Cerebellar nuclear complex (tissue), 1 donor: ENCODE results near the gene C4orf50.
"Not testable (repeated sequence)": the region's sequence is repeated elsewhere in the genome, so short reads cannot be mapped to it uniquely, and the experiment has no call there.

Source experiments
- DNase-seq, 2 experiments: peaks; one replicate each; lab custom pipeline; 2025; lab: John Stamatoyannopoulos, UW

Gene C4orf50

DNA sequence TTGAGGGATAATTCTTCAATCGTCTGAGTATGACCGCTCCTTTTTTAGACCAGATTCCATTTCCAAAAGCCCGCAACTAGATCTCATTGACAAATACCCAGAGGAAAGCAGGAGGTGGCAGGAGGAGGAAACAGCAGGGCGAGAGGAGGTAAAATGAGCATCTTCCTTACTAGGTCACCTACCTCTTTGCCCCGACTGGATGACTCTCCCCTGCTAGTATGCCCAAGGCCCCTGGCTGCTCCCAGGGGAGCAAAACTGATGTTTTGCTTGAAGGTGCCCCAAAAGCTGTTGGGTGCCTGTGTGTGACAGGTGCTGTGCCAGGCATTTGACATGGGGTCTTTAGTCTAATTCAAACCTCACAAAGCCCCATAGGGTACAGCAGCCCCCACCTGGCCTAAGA, 48.9 kb downstream of the C4orf50 start:
- DNase-seq = no peak

DNA sequence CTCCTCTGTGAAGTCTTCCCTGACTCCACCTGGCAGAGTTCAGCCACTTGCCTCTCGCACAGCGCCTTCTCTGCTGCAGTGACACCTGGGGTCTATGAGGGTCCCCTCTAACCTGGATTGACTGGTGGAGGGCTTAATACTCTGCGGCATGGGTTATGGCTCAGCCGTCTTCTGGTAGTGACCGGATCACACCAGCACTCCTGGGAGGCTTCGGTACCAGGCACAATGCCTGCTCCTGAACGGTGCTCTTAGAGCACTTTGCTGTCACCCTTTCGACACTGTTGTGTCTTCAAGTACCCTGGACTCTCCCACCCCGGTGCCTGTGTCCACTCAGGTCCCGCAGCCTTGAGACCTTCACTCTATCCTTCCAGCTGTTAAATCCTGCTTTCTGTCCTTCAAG, 50.0 kb downstream of the C4orf50 start:
- DNase-seq = no peak

DNA sequence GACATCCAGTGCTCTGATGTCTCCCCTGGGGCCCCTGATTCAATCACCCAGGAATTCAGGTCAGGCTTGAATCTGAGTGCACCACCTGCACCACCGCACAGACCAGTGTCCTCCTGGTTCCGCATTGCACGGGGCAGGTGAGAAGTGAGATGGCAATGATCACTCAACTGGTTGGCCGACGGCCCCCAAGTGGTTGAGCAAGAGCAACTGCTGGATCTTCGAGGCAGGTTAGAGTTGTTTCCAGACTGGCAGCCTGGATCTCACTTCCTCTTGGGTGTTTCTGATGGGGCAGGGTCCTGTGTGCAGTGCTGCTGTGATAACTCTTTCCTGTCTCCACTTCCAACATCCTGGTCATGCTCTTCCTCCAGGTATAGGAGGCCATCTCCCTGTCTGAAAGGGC, 50.4 kb downstream of the C4orf50 start:
- no peak for DNase-seq

DNA sequence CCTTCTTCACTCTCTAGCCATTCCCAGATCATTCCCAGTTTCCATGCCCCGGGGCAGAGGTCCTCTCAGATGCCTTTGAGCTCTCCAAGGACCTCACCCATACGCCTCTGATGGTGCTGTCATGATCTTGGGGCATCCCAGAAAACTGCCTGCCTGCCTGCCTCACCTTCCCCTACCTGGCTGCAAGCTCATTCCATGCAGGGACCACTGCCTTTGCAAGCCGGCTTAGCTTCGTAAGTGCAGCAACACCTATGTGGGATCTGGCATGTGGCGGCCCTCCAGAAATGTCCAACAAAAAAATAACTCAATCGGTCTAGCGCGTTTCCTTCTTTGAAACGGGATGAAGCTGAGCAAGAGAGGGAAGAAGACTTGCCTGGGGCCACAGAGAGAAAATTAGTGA, 53.0 kb downstream of the C4orf50 start:
- DNase-seq = no peak

DNA sequence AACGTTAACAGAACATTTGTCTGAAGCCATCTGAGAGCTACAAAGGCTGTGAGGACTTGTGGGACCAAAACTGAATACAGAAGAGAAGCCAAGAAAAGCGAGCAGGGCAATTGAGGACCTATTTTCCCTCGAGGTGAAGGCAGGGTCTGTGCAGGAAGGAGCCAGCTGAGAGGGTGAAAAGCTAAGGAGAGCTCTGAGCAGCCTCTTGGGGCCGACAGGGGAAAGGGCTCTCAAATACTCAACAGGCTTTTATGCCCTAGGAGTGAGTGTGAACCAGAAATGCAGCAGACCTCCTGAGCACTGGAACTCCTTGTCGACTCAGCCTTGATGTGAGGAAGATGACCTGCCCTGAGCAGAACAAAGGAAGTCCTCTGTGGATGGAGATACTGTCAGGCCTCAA, 54.2 kb downstream of the C4orf50 start:
- DNase-seq = no peak

DNA sequence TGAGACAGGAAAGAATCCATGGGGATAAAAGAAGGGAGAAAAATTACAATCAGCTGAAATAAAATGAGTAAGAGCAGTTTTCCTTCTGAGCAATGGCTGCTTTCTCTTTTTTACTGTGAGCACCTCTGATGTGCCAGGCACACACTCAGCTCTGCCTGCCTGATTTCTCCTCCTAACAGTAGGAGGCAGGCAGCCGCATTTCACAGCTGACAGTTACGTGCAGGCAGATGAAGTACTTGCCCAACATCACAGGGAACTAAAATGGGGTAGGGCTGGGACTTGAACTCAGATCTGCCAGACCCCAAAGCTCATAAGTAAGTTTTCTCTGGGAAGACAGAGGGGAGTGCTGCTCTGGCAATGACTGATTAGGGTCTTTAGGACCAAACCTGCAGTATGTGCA, 54.6 kb downstream of the C4orf50 start:
- no peak for DNase-seq

DNA sequence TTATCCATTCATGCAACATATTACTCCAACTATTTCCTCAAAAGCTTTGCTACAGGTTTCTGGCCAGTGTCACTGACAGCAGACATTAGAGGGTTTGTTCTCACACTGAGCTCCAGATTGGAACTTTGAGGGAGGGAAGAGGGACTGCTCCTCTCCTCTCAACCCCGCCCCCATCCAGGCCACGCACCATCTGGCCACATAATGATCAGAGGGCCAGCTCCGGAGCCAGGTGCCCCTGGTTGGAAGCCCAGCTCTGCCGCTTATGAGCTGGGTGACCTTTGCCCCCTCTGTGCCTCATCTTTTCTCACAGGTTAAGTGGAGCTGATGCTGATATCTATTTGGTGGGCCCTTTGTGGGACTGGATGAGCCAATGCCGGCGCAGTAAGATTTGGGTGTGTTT, 55.8 kb downstream of the C4orf50 start:
- no peak for DNase-seq

DNA sequence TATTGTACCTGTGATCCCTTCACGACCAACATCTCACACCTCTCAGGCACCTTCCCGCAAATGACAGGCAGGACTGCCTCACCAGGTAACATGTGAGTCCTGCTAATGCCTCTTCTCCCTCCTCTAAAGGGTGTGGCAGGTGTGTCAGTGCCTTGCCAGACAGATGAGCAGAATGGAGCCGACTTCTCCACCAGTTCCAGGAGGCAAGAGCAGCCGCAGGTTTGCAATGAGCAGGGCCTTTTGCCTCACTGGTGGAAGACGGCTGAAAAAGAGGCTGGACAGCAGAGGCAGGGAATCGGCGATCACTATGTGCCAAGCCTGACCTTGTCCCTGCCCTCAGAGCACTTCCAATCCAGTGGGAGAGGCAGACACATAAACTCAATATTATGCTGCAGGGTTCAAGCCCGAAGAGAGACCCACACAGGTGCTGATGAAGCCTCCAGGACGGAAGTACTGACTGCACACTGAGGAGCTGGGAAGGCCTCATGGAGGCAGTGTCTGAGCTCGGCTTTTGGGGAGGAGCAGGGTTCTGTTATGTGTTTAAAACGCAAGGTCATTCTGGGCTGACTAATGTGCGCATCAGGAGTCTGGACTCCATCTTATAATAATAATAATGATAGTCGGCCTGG, 57.9 kb downstream of the C4orf50 start:
- DNase-seq = no peak

DNA sequence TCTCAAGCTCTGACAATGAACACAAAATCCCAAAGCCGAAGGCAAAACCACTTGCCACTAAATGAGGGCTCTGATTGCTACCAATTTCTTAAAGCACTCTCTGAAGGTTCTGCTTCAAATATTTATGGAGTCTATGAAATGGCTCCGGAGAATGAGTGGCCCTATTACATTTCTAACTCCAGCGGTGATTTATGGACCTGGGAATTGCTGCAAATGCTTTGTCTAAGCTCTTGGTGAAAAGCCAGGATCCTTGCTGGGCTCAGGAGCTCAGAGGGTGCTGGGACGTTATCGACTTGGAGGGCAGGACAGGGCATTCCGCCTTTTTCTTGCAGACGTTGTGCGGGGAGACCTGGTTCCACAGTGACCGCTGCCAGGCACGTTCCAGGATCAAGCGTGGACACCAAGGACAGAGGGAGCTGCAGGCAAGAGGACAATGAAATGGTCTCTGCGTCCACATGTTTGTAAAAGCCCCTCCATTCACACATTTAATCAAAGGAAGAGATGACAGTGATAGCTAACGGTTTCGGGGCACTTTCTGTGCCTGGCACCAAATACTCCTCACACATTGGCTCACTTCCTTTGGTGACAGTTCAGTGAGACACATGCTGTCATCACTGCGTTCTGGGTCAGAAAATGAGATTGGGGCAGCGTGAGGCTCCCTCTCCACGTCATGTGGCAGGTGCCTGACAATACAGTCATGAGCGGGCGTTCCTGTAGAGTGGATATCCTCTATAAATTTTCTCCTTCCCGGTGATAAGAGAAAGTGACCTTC, 58.8 kb downstream of the C4orf50 start:
- DNase-seq = no peak

DNA sequence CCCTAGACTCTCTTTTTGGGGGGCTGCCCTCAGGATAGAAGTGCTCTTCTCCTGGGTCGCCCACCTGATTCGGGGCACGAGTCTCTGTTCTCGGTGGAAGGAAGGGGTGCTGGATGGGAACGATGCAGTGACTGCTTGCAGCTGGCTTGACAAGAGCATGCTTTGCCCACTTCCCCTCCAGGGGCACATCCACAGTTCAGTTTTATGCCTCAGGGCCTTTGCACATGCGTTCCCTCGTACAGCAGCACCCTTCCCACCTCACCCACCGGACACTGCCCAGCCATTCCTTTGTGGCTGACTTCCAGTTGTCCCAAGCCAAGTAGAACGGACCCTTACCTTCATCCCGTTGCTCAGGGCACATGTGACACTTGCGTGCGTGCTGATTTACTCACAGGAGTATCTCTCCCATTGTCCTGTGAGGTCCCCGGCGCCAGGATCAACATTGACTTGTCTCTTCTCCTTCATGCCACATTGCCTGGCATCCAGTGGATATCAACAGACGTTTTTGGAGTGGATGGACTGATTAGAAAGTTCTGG, 60.0 kb downstream of the C4orf50 start:
- DNase-seq = no peak

DNA sequence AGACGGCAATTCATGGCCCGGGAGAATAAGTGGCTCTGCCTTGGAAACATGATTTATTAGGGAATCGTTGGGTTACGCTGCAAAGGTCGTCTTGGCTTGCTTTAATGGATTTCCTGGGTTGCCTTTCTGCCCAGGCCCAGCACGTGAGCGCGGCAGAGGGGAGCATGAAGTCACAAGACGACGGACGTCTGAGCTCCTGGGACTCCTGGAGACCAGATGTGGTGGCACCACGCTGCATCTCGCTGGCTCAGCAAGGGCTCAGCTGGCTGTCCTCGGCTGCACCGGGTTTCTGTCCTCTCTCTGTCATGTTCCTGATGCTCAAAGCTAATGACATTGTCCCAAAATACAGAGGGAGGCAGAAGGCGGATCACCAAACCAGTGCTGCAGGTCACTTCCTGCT, 61.2 kb downstream of the C4orf50 start:
- DNase-seq = no peak

DNA sequence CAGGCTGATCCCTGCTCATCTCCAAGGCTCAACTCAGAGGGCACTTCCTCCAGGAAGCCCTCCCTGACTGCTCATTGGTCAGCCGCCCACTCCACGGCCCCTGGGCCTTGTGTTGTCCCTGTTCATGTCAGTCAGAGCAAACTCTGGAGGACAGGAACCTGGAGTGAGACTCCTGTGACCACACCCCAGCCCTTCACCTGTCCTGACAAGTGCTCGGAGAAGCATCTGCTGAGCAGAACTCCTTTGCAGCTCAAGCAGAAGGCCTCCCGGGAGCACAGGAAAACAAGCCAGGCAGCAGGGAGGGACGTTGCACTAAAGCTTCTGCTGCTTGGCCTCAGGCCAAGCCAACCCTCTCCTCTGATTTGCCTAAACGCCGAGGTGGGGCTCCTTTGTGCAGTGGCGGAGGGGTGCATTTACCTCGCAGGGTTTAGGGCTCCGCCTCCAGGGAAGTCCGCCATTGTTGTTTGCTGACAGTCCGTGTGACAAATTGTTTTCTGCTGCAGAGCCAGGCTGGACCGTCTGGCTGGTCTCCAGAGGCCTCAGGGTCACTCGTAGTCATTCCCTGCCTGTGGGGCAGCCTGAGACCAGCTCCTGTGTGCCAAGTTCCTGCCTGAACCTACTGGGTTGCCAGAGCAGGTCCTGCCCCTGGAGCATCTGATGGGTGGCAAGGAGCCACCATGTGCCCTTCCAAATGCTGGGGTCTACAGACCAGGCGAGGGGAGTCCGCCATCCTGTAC, 61.8 kb downstream of the C4orf50 start:
- no peak for DNase-seq

DNA sequence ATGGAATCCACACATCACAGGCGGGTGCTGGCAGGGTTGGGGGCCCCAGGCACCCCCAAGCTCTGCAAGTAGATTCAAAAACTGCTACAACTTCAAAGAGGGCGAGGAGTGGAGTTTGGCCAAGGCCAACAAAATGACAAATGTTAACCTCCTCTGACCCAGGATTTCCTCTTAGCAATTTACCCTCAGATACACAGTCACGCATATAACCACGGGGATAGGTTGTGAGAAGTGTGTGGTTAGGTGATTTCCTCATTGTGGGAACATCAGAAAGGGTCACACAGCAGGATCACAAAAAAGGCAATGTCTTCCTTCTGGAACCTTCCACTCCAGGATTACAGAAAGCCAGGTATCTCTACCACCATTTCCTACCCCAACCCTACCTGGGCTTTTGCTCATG, 62.4 kb downstream of the C4orf50 start:
- no peak for DNase-seq

DNA sequence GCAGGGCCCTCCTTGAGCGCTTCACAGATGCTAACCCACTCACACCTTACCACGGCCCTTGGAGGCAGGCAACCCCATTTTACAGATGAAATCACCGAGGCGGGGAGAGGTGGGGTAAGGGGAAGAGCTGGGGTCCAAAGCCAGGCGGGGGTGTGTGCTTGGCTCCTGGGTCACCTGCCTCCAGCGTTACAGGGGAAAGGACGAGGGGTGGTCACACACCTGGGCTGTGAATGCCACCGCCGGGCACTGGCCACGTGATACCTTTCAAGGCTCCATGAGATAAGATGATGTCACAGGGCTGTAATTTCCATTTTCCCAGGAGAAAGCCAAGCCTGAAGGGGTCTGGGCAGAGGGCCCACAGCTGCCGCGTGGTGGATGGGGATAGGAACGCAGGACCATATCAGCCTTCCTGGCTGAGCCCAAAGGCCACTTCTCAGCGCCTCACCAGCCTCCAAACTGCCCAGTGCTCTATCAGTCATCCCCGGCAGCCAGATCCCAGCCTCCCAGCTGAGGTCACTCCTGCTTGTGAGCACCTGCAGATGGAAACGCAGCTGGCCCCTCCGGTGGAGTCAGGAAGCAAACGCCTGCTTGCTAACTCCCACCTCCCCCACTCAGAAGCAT, 62.9 kb downstream of the C4orf50 start:
- DNase-seq = no peak

DNA sequence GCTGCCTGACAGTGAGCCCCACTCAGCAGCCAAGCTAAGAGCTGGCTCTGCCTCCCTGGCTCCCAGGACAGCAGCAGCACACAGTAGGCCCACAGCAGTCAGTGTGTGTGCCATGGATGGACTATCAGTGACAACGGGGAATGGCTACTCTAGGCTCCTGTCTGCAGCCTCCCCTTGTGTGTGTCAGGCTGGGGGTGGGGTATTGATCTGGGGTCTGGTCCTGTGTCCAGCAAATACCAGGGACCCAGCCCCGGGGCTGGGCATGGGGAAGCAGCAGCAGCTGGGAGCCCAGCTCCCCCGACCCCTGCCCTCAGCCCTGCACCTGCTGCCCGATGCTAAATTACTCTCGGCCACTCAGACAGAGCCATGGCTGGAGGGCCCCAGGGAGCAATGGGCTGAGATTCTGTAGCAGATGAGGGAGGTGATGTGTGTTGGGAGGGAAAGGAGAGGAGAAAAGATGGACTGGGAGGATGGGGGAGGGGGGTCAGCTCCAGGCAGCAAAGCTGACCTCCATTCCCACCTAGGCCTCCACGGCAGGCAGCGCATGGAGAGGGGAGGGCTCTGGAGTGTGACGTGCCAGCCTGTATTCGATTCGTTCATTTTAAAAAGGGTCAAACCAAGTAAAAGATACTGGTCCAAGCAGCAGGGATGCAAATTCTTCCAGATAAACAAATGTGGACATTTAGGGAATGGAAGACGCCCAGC, 64.0 kb downstream of the C4orf50 start:
- no peak for DNase-seq

DNA sequence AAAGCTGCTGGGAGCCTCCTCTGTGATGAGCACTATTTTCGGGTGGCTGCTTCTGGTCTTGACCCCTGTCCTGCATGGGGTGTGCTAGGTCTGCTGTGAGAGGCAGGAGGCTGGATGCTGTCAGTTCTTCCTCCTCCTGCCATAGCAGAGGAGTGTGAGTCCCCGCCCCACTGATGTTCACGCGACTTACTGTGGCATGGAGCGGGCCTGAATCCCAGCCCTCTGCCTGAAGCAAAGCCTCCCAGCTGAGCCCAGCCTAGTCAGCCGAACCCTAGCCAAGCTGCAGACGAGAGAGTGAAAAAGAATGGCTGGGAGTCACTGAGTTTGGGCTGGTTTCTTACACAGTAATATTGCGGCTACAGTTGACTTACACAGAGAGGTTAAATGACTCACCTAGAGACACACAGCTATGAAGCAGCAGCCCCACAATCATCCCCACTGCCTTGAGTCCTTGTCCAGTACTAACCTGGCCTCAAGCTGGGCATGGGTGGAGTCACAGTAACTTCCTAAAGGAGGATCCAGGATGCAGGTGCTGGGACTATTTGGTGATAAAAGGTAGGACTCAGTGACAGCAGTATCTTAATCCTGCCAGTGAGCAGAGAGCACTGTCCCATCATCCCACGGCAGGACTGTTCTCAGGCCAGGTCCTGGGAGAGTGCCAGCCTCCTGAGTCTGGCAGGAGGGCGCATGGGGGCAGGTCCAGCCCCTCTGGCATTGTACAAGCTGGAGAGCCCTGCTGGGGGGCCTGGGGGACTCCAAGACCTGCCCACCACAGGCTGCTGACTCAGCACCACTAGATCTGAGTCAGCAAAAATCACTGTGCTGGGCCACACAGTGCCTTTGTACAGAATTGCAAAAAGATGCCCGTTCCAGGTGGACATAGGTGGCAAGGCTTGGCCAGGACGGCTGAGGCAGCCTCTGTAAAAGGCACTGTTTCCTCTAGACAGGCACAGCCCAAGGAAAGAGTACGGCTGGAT, 65.0 kb downstream of the C4orf50 start:
- DNase-seq = no peak

DNA sequence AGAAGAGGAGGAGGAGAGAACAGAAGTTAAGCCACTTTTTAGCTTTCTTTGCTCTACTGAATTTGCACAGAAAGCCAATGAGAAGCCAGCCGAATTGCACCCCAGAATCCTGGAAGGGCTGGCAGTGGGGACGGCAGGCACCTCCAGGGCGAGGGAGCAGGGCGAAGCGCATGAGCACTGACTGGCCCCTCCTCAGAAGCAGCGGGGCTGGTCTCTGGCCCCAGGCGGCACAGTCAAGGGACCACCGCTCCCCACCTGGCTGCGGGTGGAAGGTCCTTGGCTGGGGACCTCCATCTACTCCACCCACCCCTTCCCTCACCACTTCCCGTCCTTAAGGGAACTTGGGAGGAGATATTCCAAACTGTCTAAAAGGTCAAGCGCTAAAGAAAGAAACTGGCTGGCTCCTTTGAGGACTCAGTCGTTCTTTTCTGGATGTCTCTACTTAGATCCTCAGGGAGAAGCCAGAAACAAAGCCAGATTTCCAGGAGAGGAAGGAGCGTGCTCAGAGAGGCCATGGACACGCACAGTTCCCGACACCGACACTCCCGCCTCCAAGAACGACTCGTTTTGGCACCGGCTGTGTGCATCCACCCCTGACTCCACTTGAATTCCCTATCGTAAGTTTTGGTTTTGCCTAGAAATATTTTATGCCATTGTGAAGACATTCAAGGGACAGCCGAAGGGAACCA, 65.8 kb downstream of the C4orf50 start:
- DNase-seq = no peak

DNA sequence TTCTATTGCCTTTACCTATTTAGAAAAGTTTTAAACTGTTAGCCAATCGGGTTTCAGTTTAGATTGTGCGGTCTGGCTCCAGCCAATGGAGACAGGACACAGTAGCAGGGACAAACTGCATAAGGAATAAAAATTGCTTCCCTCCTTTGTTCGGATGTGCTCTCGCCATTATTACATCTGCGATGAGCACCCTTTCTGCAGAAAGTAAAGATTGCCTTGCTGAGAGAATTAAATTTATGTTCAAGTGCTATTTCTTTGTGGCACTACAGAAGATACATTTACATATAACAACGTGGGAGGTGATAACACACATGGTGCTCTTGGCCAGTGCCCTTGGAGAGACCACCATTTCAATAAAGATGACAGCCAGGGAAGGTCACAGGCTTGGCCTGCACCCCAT, 71.6 kb downstream of the C4orf50 start:
- not testable (repeated sequence) for DNase-seq

DNA sequence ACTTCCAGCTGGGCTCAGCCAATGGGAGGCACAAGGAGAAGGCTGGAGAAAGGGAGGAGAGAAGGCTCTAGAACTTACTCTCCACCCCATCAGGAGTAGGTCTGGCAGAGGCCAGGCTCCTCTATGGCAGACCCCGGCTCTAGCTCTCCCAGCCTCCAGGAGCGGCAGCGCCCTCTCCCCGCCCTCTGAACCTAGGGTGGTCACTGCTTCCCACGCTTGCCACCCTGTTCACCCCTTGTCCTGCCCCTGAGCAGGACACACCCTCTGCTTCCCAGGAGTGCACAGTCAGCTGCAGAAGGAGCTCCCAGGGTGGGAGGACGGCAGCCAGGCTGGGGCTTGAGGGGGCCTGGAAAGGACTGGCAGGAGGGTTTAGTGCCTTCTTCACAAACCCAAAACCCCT, 72.3 kb downstream of the C4orf50 start:
- DNase-seq = no peak

DNA sequence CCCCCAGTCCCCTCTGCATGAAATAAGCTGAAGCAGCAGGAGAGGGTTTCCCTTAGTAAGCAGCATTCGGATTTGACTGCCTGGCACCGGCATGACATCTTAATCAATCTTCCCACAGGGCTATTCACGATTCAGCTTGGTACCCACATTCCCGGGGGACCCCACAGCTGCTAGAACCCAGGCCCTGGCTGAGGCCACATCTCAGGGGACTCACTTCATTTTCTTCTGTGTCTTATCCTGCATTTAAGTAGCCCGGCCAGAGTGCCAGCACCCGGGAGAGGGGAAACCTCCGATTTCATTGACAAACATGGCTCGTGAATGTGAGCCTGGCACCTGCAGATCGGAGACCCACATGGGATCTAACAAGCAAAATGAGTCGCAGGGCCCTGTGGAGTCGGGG, 73.1 kb downstream of the C4orf50 start:
- no peak for DNase-seq
